ENCODE measurements around the gene GABARAPL2.

DNA sequence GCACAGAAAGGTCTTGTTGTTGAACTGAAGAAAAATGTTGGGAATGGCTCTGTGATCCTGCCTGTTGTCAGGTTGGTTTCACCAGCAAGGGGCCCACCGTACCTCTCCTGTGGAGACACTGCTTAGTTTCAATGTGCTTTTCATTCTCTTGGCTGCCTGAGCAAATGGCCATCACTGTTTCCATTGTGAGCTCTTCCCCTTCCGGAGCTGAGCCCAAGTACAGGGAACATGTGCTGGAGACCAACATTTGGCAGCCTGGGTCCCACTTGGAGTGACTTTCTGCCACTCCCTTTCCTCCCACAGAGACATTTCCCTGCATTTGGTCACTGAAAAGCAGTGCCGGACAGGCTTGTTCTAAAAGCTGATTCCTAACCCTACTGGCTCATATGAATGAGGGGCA, 23.1 kb downstream of the GABARAPL2 start:
- TF ChIP-seq, protein P1, sequence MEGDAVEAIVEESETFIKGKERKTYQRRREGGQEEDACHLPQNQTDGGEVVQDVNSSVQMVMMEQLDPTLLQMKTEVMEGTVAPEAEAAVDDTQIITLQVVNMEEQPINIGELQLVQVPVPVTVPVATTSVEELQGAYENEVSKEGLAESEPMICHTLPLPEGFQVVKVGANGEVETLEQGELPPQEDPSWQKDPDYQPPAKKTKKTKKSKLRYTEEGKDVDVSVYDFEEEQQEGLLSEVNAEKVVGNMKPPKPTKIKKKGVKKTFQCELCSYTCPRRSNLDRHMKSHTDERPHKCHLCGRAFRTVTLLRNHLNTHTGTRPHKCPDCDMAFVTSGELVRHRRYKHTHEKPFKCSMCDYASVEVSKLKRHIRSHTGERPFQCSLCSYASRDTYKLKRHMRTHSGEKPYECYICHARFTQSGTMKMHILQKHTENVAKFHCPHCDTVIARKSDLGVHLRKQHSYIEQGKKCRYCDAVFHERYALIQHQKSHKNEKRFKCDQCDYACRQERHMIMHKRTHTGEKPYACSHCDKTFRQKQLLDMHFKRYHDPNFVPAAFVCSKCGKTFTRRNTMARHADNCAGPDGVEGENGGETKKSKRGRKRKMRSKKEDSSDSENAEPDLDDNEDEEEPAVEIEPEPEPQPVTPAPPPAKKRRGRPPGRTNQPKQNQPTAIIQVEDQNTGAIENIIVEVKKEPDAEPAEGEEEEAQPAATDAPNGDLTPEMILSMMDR (IDR thresholded peaks at IDR 0.05), result no peak
- TF ChIP-seq POLR2A (IDR thresholded peaks at IDR 0.05), result no peak

All from body of pancreas (tissue), 4 donors.